Loucy (cell line): ENCODE results near the gene PLXNB3.

Experiments
- H2AFZ ChIP-seq: fragments of 200-600 bp; sonication (generic); 2 replicates; pipeline ENCODE4 v1.6.0; 2016; ENCODE audit warnings: antibody characterized with exemption, mild to moderate bottlenecking, low read length, moderate library complexity
- H3F3A ChIP-seq: fragments of 200-600 bp; 2 replicates; pipeline ENCODE4 v1.6.0; 2016; ENCODE audit warnings: antibody characterized with exemption, low read depth, mild to moderate bottlenecking
- H3K27me3 ChIP-seq: fragments of 200-600 bp; sonication (generic); 2 replicates; pipeline ENCODE4 v1.6.1; 2014; ENCODE audit warnings: low read length, mild to moderate bottlenecking; ENCODE audit not compliant: insufficient read depth, poor library complexity, severe bottlenecking
- H3K36me3 ChIP-seq: fragments of 200-600 bp; sonication (generic); 2 replicates; pipeline ENCODE4 v1.6.1; 2016; ENCODE audit warnings: low read length; ENCODE audit not compliant: insufficient read depth
- H3K4me1 ChIP-seq: fragments of 200-600 bp; sonication (generic); 2 replicates; pipeline ENCODE4 v1.5.1; 2014; ENCODE audit warnings: low read length, mild to moderate bottlenecking; ENCODE audit not compliant: insufficient read depth, poor library complexity, severe bottlenecking
- H3K4me2 ChIP-seq: fragments of 200-600 bp; sonication (generic); 2 replicates; pipeline ENCODE4 v1.6.0; 2014; ENCODE audit warnings: antibody characterized with exemption, low read length, low read depth, mild to moderate bottlenecking; ENCODE audit not compliant: poor library complexity, severe bottlenecking
- H3K4me3 ChIP-seq: fragments of 200-600 bp; sonication (generic); 2 replicates; pipeline ENCODE4 v1.5.1; 2014; ENCODE audit warnings: low read length, mild to moderate bottlenecking, mixed read lengths; ENCODE audit not compliant: poor library complexity, severe bottlenecking
- H3K79me2 ChIP-seq: fragments of 200-600 bp; sonication (generic); 2 replicates; pipeline ENCODE4 v1.6.1; 2014; ENCODE audit warnings: low read length; ENCODE audit not compliant: insufficient read depth
- H3K9ac ChIP-seq: fragments of 200-600 bp; sonication (generic); 2 replicates; pipeline ENCODE4 v1.6.0; 2014; ENCODE audit warnings: mild to moderate bottlenecking, low read depth, low read length, moderate library complexity; ENCODE audit not compliant: poor library complexity, severe bottlenecking
- H3K9me2 ChIP-seq: fragments of 200-600 bp; sonication (generic); replicated peaks from 2 replicates; pipeline ENCODE4 v1.6.1; 2016; ENCODE audit warnings: low read depth, low read length, mixed read lengths
- H3K9me3 ChIP-seq: fragments of 200-600 bp; sonication (generic); 2 replicates; pipeline ENCODE4 v1.6.1; 2014; ENCODE audit warnings: mild to moderate bottlenecking, antibody characterized with exemption, low read length, low read depth; ENCODE audit not compliant: insufficient read depth
- H4K20me1 ChIP-seq: fragments of 200-600 bp; sonication (generic); 2 replicates; pipeline ENCODE4 v1.6.0; 2014; ENCODE audit warnings: antibody characterized with exemption, low read length, mild to moderate bottlenecking; ENCODE audit not compliant: insufficient read depth, poor library complexity, severe bottlenecking
- CTCF ChIP-seq: fragments of 200-600 bp; sonication (generic); conservative IDR thresholded peaks from 2 replicates; pipeline ENCODE4 v1.5.1; 2014; ENCODE audit warnings: mild to moderate bottlenecking, antibody characterized with exemption, low read length
- EZH2phosphoT487 ChIP-seq: fragments of 200-600 bp; IDR thresholded peaks from 2 replicates; pipeline ENCODE4 v1.6.1; 2018; ENCODE audit warnings: antibody characterized with exemption, mild to moderate bottlenecking, moderate library complexity, borderline replicate concordance

Gene PLXNB3

GRCh38 chrX:153801669-153802068 is 37.6 kb downstream of the PLXNB3 start:
- TF ChIP-seq EZH2phosphoT487 (no peak), CTCF (no peak)
- no peaks in the 10 kb centered on the region for H3K4me1 ChIP-seq
- no peaks in the 10 kb centered on the region for H3K27me3 ChIP-seq
- H3F3A ChIP-seq: no peaks in the 10 kb centered on the region
- peaks cover 4% of the 10 kb centered on the region for H4K20me1 ChIP-seq
- H2AFZ ChIP-seq: no peak overlapping the region
- no peak overlapping the region for H3K4me3 ChIP-seq
- no peak overlapping the region for H3K9ac ChIP-seq
- peaks cover 11% of the 10 kb centered on the region for H3K79me2 ChIP-seq
- no peaks in the 10 kb centered on the region for H3K9me2 ChIP-seq
- H3K36me3 ChIP-seq: no peaks in the 10 kb centered on the region
- H3K9me3 ChIP-seq: no peaks in the 10 kb centered on the region
- H3K4me2 ChIP-seq: no peak overlapping the region

- no peaks in the 10 kb centered on the region for H3K4me1 ChIP-seq
- peaks cover 2% of the 10 kb centered on the region; the same call in 1 of the 2 replicates for H3K79me2 ChIP-seq
- no peak overlapping the region for H3K4me2 ChIP-seq
- H3K9ac ChIP-seq: no peak overlapping the region
- H3F3A ChIP-seq: no peaks in the 10 kb centered on the region
- H3K9me3 ChIP-seq: no peaks in the 10 kb centered on the region
- no peak for TF ChIP-seq EZH2phosphoT487
- TF ChIP-seq CTCF: no peak
- H3K9me2 ChIP-seq: no peaks in the 10 kb centered on the region
- H3K27me3 ChIP-seq: no peaks in the 10 kb centered on the region
- H3K36me3 ChIP-seq: no peaks in the 10 kb centered on the region
- no peak overlapping the region for H2AFZ ChIP-seq
- no peaks in the 10 kb centered on the region for H4K20me1 ChIP-seq
- H3K4me3 ChIP-seq: no peak overlapping the region
Observed at GRCh38 chrX:153802513-153803045, 38.5 kb downstream of the PLXNB3 start.

GRCh38 chrX:153803211-153804099 is 39.4 kb downstream of the PLXNB3 start:
- no peaks in the 10 kb centered on the region for H3K4me1 ChIP-seq
- H3K79me2 ChIP-seq: no peaks in the 10 kb centered on the region
- no peaks in the 10 kb centered on the region for H3F3A ChIP-seq
- no peak overlapping the region for H3K4me2 ChIP-seq
- no peaks in the 10 kb centered on the region for H3K9me3 ChIP-seq
- H3K9me2 ChIP-seq: no peaks in the 10 kb centered on the region
- no peak for TF ChIP-seq EZH2phosphoT487
- no peak for TF ChIP-seq CTCF
- no peaks in the 10 kb centered on the region for H3K36me3 ChIP-seq
- H3K9ac ChIP-seq: no peak overlapping the region
- no peak overlapping the region for H2AFZ ChIP-seq
- H4K20me1 ChIP-seq: no peaks in the 10 kb centered on the region
- no peaks in the 10 kb centered on the region for H3K27me3 ChIP-seq
- H3K4me3 ChIP-seq: no peak overlapping the region
